HS-5 (cell line): Measurements from ENCODE around the gene ATP11B.

Experiments
- DNase-seq: peaks from one replicate; pipeline ENCODE4 v3.0.0-alpha.2; 2012; ENCODE audit warnings: low read depth

The ATP11B gene

DNA sequence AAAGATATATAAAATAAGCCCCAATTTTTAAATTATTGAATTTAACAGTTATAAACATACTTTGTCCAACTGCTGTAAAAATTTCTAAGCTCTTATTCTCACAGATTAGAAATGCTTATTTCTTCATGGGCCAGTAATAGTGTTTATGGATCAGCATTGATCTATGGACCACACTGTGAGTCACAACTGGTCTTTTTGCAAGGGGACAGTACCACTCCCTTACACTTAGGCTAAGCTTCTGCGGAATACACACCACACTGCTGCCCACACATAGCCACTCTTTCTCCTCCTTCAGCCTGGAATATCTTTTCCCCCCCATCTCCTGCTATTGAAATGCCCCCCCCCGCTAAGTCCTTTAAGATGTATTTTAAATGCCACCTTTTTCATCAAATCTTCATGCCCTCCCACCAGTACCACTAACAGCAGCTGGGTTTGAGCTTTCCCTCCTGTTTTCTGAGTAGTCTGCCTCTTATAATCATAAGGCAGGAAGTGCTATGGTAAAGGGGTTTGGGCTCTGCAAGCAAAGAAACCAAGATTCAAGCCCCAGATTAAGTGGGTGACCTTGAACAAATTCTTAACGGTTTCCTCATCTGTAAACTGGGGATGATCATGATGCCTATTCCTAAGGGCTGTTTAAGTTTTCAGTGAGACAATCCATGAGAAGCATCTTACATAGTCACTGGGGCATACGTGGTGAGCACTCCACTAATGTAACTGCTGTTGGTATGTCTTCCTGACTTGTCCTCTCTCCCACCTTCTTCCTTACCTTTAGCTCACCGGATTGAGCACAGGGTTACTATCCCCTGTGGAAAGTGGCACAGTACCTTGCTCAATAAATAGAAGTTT, 117.9 kb downstream of the ATP11B start:
- no peak for DNase-seq

DNA sequence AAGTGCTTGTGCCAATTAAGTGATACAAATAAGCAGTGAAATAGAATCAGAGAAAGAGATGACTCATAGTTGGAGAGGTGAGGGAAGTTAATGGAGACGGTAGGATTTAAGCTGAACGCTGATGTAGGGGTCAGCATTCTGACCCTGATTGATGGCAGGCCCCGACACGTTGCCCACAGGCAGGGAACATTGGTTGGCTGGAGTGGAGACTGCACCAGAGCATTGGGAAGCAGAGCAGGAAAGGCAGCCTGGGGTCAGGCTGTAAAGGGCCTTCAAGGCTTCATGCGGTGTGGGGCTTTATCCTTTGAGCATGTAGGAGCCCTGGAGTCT, 118.4 kb downstream of the ATP11B start:
- no peak for DNase-seq

GRCh38 chr3:182912474-182912873, 119.2 kb downstream of the ATP11B start:
- no peak for DNase-seq

- no peak for DNase-seq
These were observed 120.6 kb downstream of the ATP11B start for GRCh38 chr3:182913889-182914288.

GRCh38 chr3:182914341-182914740, 121.0 kb downstream of the ATP11B start:
- no peak for DNase-seq

GRCh38 chr3:182917134-182917533, 123.8 kb downstream of the ATP11B start:
- no peak for DNase-seq

DNA sequence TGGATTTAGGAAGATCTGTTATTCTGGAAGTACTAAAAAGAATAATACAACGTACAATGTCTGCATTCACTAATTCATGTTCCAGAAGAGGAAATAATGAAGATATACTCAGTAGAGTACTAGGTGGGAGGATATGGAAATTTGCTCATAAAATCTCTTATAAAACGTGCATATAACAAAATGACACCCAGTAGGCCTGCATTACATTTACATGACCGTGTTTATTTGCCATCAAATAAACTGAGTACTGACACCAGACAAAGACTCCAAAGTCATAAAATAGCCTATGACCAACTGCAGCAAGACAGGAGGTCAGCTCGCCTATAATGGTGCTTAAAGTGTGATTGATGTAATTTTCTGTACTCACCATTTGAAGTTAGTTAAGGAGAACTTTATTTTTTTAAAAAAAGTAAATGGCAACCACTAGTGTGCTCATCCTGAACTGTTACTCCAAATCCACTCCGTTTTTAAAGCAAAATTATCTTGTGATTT, 126.6 kb downstream of the ATP11B start:
- no peak for DNase-seq

- no peak for DNase-seq
These were observed 127.3 kb downstream of the ATP11B start for GRCh38 chr3:182920515-182921084.

DNA sequence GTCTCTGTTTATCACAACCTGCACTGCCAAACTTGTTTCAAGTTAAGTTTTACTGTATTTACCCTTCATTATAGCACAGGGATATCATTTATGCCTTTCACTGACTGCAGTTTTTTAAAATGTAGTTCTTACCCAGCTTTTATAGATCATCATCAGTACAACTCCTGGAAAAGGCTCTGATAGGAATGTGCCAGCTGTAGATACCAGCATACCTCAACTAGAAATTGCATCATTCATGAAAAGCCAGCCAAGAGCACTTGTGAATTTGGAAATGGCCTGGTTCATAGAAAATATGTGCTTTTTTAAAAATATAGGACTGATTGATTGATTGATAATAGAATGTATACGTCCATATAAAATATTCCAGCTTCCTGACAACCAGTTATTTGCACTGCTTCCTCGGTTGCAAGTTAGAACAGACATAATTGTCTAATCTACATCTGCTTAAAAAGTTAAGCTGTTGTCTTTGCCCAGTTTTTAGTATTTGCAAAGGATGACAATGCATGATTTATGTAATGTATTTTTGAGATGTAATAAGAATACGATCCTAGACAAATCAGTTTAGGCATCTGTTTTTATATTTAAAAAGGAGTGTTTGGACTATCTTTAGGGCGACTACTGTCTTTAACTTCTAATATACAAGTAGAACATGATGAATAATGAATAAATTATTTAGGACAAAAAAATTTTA, 128.5 kb downstream of the ATP11B start:
- no peak for DNase-seq

DNA sequence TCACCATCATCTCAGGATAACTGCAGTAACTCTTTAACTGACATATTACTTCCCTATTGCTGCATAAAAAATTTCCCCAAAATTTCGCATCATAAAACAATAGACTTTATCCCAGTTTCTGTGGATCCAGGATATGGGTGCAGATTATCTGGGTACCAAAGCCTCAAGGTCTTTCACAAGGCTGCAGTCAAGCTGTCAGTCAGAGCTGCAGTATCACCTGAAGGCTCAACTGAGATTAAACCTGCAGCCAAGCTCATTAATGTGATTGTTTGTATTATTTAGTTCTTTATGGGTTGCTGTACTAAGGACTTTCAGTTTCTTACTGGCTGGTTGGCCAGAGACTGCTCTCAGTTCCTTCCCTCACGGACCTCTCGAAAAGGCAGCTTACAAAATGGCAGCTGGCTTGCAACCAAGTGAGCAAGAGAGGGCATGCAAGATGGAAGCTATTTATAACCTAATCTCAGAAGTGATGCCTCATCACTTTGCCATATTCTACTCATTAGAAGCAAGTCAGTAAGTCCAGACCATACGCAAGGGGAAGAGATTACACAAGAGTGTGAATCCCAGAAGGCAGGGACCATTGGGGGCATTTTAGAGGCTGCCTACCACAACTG, 132.1 kb downstream of the ATP11B start:
- DNase-seq = no peak

DNA sequence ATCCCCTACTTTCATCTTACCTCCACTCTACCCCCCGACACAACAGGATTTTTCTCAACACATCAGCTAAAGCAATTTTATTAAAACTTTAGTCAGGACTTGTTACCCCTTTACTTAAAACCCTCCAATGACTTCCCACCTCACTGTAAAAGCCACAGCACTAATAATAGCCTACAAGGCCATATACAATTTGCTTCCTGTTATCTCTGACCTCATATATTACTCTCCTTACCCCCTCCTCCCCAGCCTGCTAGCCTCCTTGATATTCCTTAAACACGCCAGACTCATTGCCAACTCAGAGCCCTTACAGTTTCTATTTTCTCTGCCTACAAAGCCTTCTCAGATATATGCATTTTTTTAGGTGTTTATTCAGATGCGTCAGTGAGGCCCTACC, 132.6 kb downstream of the ATP11B start:
- no peak for DNase-seq

DNA sequence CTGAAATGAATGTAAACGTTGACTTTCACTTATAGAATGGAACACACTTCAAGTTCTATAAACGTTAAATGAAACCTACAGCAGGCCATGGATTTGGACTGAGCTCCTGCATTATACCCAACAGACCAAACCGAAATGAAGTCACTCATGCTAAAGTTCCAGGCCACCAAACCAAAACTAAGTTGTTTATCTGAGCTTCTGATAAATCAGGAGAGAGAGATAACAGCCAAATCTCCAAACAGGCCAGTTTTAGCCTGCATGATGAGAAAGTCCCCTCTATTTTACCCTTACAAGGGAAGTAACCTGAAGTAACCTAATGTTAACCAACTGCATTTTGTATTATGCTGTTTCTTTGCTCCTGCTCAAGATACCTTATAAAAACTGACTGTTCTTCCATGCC, 142.5 kb downstream of the ATP11B start:
- no peak for DNase-seq

DNA sequence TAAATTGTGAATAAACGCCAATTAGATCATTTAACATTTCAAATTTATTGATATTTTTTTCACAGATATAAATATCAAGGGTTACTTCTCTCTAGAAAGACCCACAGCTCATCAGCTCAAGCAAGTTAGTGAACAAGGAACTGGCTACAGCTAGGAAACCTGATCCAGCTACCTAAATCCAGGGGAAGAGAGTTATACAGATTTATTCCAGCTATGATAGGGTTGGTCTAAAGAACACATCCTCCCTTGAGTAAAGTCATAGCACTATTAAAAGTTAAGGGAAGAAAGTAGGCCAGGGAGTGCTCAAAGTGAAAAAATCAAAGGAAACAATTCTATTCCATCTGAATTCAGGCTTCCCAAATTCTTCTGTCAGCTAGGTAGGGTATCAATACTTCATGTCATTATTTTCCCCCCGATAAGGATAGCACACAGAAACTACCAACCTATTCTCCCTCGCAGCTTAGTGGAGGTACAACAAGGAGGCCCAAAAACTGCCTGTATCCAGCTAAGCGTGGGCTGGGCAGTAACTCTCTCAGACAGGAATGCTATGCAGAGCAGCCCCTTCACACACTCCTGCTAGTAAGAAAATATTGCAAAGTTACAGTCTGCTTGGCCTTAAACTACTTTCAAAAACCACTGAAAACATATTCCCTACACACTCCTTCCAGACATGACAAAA, 143.1 kb downstream of the ATP11B start:
- DNase-seq = no peak

GRCh38 chr3:182936918-182937285, 143.6 kb downstream of the ATP11B start:
- no peak for DNase-seq

DNA sequence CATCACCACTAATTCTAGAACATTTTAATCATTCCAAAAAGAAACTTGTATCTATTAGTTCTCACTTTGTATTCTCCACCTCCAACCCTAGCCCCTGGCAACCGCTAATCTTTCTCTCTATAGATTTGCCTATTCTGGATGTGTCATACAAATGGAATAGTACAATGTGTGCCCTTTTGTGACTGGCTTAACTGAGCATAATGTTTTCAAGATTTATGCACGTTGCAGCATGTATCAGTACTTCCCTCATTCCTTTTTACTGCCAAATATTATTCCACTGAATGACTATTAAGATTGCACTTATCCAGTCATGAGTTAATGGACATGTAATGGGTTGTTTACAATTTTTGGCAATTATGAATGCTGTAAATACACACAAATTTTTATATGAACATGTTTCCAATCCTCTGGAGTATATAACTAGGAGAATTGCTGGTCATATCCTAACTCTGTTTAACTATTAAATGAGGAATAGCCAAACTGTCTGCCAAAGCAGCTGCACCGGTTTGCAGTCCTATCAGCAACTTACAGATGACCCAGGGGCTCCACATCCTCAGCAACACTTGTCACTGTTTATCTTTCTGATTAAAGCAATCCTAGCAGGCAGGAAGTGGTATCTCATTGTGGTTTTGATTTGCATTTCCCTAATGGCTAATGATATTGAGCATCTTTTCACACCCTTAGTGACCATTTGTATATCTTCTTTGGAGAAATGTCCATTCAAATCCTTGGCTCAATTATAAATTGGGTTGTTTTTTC, 144.2 kb downstream of the ATP11B start:
- no peak for DNase-seq

- DNase-seq = no peak
These were observed 147.0 kb downstream of the ATP11B start for GRCh38 chr3:182940266-182940808.

- no peak for DNase-seq
These were observed 148.4 kb downstream of the ATP11B start for GRCh38 chr3:182941719-182942118.

GRCh38 chr3:182947888-182948287, 154.6 kb downstream of the ATP11B start:
- no peak for DNase-seq

- no peak for DNase-seq
These were observed 155.0 kb downstream of the ATP11B start for GRCh38 chr3:182948305-182948704.

DNA sequence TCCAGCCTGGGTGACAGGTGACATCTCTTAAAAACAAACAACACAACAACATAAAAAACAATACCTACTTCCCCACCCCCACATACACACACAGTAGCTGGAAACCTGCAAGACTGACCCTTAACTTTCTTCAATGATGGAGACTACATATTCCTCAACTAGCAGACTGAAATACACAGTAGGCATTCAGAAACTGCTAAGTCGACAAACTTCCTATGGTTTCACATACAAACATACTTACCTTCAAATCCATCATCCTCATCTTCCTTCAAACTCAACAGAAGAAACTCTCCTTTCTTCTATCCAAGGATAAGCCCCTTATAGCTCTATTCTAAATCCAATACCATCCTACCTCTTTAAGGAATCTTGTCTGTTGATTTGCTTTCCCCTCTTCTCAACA, 156.4 kb downstream of the ATP11B start:
- no peak for DNase-seq

DNA sequence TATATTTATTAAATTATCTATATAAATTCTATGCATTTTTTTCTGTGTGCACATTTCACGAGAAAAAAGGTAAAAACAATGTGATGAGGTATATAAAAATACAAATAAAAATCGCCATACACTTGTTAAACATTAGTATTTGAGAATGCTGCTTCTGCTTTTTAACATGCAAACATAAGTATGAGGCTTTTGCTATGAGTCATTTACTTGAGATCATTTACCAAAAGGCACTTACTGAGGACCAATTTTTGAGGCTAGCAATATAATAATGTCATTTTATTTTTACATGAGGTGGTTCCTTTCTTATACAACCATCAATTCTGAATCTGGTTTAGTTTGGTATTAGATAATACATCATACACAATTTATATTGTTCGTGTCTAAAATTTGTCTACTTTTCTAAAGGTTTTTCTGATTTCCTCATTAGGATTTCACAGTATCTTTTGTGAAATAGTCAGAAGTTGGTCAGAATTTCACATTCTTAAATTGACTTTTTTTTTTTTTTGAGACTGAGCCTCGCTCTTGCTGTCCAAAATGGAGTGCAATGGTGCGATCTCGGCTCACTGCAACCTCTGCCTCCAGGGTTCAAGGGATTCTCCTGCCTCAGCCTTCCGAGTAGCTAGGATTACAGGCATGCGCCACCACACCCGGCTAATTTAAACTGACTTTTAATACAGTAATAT, 161.4 kb downstream of the ATP11B start:
- no peak for DNase-seq
